MCF 10A (cell line): ENCODE data around the gene ARHGAP45. TPM values are rescaled to one million over a fixed set of nuclear protein-coding genes. Genes with fewer than 3 reads are reported as not detected.
"Not testable (repeated sequence)": the region's sequence is repeated elsewhere in the genome, so short reads cannot be mapped to it uniquely, and the experiment has no call there.

ENCODE experiments used
- BruUV-seq: library from RNA; stranded (reverse); fragments of 400-500 nt; replicated peaks from 2 replicates; lab custom pipeline; 2021; lab: Mats Ljungman, UMichigan
- CTCF ChIA-PET: fragments of 300-600 bp; sonication (Branson Sonifier 250); formaldehyde crosslinking; extraction: SDS; loops from one replicate; lab custom pipeline; 2021; ENCODE audit warnings: antibody characterized with exemption, inconsistent platforms; lab: Yijun Ruan, JAX
- POLR2A ChIA-PET: fragments of 300-600, 350-650 bp; sonication (Branson Sonifier 250); formaldehyde crosslinking; extraction: SDS; loops from one replicate; lab custom pipeline; 2020; ENCODE audit warnings: antibody characterized with exemption, inconsistent platforms; lab: Yijun Ruan, JAX
- DNase-seq: peaks from one replicate; pipeline ENCODE4 v3.0.0-alpha.2; 2018; ENCODE audit not compliant: unreplicated experiment
- H3K27ac Mint-ChIP-seq: one replicate; pipeline ENCODE4 v1.8.0; 2022; ENCODE audit warnings: mild to moderate bottlenecking, low read depth, mixed read lengths; ENCODE audit not compliant: unreplicated experiment
- H3K27me3 Mint-ChIP-seq: one replicate; pipeline ENCODE4 v1.8.0; 2022; ENCODE audit warnings: mixed read lengths; ENCODE audit not compliant: insufficient read depth, unreplicated experiment
- H3K36me3 Mint-ChIP-seq: one replicate; pipeline ENCODE4 v1.8.0; 2022; ENCODE audit warnings: mild to moderate bottlenecking, moderate library complexity, mixed read lengths; ENCODE audit not compliant: insufficient read depth, unreplicated experiment
- H3K4me1 Mint-ChIP-seq: one replicate; pipeline ENCODE4 v1.8.0; 2022; ENCODE audit warnings: mixed read lengths; ENCODE audit not compliant: insufficient read depth, unreplicated experiment
- H3K4me3 Mint-ChIP-seq: one replicate; pipeline ENCODE4 v1.8.0; 2022; ENCODE audit warnings: mild to moderate bottlenecking, moderate library complexity, mixed read lengths; ENCODE audit not compliant: unreplicated experiment
- H3K9me3 Mint-ChIP-seq: one replicate; pipeline ENCODE4 v1.8.0; 2022; ENCODE audit warnings: mixed read lengths; ENCODE audit not compliant: unreplicated experiment
- CTCF ChIP-seq: fragments of 200-600 bp; IDR thresholded peaks from one replicate; pipeline ENCODE4 v1.8.0; 2022; ENCODE audit warnings: antibody characterized with exemption, mild to moderate bottlenecking; ENCODE audit not compliant: unreplicated experiment
- intact Hi-C: fragments of 100-400 bp; cut with micrococcal nuclease; formaldehyde crosslinking; loops from 2 replicates; pipeline ENCODE4 v1.14.1; 2022
- total RNA-seq: library from RNA; stranded (reverse); gene quantifications from 2 replicates; pipeline ENCODE4 v1.2.3, GENCODE V29; 2022

The ARHGAP45 gene
- total RNA-seq, 1 experiment from 2014 or later: 15.3 TPM

DNA sequence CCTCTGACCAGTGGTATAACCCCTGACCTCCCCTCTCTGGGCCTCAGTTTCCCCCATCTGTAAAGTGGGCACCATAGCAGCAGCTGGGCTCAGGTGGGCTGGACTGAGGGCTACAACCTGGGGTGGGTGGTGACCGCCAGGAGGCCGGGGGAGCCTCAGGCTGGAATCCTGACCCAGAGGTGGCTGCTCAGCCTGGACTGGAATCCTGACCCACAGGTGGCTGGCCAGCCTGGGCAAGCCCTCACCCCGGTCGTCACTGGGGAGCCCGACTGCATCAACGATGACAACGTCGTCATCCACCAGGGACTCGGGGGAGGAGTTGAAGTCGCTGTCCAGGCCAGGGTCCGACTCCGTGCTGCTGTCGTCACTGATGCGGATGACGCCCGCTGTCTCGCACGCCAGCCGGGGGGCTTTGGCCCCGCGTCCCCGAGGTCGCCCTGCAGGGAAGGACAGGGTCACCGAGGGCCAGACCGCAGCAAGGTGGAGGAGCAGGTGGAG lies 47.1 kb downstream of the ARHGAP45 start:
- intact Hi-C loops: loop anchor here (5.0 kb wide), 1 partner anchor 78 kb away; no protein-coding TSS in a partner anchor
- no peak overlapping the region for H3K27ac Mint-ChIP-seq
- no TSS peak for BruUV-seq

GRCh38 chr19:1114728-1115127 lies 47.8 kb downstream of the ARHGAP45 start:
- POLR2A ChIA-PET: interaction anchor here (0.9 to 1.3 kb wide), 3 partner anchors 19 to 99 kb away, joined by 3 read pairs; no protein-coding TSS in a partner anchor
- not testable (repeated sequence) for DNase-seq, H3K4me3 Mint-ChIP-seq, H3K27me3 Mint-ChIP-seq, H3K4me1 Mint-ChIP-seq, H3K9me3 Mint-ChIP-seq, H3K27ac Mint-ChIP-seq
- peaks cover 88% of the 10 kb centered on the region for H3K36me3 Mint-ChIP-seq
- BruUV-seq: TSS peak; percentile 37
- intact Hi-C loops: loop anchor here (5.0 kb wide), 1 partner anchor 78 kb away; no protein-coding TSS in a partner anchor
- CTCF ChIA-PET: interaction anchor here (1.0 kb wide), 1 partner anchor 41 kb away, joined by 3 read pairs; no protein-coding TSS in a partner anchor

More for the DNA sequence above, 47.1 kb downstream of the ARHGAP45 start:
- Mint-ChIP-seq H3K36me3 (peaks cover 88% of the 10 kb centered on the region), H3K27me3 (no peaks in the 10 kb centered on the region), H3K4me3 (no peak overlapping the region), H3K9me3 (no peaks in the 10 kb centered on the region), H3K4me1 (no peaks in the 10 kb centered on the region)
- CTCF ChIA-PET: interaction anchor here (0.5 to 1.4 kb wide), 9 partner anchors 9 to 127 kb away, joined by 3 to 4 read pairs (median 3); partner anchors contain the start of gene ATP5F1D
- POLR2A ChIA-PET: interaction anchor here (0.6 to 1.4 kb wide), 5 partner anchors 10 to 47 kb away, joined by 3 to 6 read pairs (median 3); partner anchors contain the start of gene GPX4
- TF ChIP-seq CTCF: no peak
- no peak for DNase-seq

DNA sequence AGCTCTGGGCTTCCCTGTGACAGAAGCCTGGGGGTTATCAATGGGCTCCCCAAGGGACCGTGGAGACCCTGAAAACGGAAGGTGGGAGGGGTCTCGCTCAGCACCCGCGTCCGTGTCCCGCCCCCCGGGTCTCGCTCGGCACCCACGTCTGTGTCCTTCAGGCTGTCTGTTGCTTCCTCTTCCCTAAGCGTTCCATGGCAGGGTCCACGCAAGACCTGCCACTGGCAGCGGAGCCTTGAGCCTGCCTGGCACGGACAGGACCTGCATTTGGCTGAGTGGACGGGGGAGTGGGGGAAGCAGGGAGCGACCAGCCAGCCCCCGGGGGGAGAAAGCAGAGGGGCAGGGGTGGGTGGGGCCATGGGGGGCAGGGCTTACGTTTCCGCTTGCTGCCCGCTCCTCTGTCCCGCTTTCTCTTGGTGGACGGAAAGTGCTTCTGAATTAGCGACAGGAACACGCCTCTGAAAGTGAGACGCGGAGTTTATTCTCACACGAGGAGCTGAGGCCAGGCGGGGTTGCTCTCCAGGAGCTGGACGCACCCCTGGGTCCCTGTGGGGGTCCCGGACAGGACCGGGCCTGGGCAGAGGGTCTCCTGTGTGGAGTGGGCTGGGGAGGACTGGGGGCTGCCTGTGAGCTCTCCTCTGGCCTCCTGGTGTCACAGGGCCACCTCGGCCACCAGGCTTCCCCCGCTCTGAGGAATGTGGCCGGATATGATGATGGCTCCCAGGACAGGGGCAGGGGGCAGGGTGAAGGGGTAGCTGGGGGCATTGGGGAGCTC lies 48.9 kb downstream of the ARHGAP45 start:
- Mint-ChIP-seq H3K4me1 (no peaks in the 10 kb centered on the region), H3K27ac (no peak overlapping the region), H3K9me3 (no peaks in the 10 kb centered on the region), H3K27me3 (no peaks in the 10 kb centered on the region), H3K36me3 (peaks cover 91% of the 10 kb centered on the region), H3K4me3 (no peak overlapping the region)
- no peak for DNase-seq
- BruUV-seq: no TSS peak
- ChIA-PET CTCF (interaction anchor here (0.6 to 1.0 kb wide), 2 partner anchors 40 to 79 kb away, joined by 3 to 4 read pairs; no protein-coding TSS in a partner anchor), POLR2A (no interaction called here)
- intact Hi-C loops: no loop called here
- TF ChIP-seq CTCF: no peak

DNA sequence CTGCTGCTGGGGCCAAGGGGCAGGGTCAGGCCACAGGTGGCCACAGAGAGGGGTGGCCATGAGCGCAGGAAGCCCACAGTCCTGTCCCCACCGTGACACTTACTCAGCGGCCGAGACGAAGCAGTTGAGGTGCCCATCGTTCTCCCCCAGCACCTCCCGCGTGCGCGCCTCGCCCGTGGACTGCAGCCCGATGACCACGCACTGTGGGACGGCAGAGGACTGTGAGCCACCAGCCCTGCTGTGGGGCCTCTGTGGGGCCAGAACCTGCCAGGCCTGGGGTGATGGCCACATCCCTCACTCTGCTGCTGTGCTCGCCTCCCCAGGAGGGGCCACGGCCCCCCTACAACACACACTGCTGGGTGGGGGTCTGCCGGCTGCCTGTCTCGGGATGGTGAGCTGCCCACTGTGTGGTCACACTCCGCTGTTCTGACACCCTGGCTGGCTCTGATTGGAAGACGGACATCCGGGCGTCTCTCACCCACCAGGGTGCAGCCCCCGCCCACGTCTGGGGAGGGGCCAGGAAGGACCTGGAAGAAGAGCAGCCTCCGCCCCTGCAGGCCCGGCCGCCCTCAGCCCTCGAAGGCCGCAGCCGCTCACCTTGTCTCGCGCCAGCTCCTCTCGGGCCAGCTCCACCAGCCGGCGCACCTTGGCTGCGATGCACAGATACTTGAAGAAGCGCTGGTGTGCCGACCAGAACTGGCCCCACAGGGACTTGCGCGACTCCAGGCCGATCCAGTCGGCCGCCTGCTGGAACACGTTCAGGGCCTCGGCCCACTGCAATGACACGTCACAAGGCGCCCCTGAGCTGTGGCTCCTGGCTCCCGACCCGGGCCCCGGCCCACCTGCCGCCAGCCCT lies 50.0 kb downstream of the ARHGAP45 start:
- no peak for DNase-seq
- no peaks in the 10 kb centered on the region for H3K4me1 Mint-ChIP-seq
- no peaks in the 10 kb centered on the region for H3K27me3 Mint-ChIP-seq
- H3K4me3 Mint-ChIP-seq: no peak overlapping the region
- CTCF ChIA-PET: interaction anchor here (0.6 kb wide), 1 partner anchor 149 kb away, joined by 3 read pairs; no protein-coding TSS in a partner anchor
- intact Hi-C loops: no loop called here
- TF ChIP-seq CTCF: no peak
- H3K36me3 Mint-ChIP-seq: peaks cover 91% of the 10 kb centered on the region
- no peak overlapping the region for H3K27ac Mint-ChIP-seq
- no peaks in the 10 kb centered on the region for H3K9me3 Mint-ChIP-seq
- no TSS peak for BruUV-seq
- POLR2A ChIA-PET: interaction anchor here (0.8 kb wide), 1 partner anchor 8 kb away, joined by 3 read pairs; no protein-coding TSS in a partner anchor
